K562 (cell line): ENCODE results near the gene ANKFN1.

ENCODE experiments used
- BHLHE40 ChIP-seq: IDR thresholded peaks from 2 replicates; pipeline ENCODE4 v1.6.1; 2011; ENCODE audit warnings: low read length, improper control_type of control experiment
- NFIC ChIP-seq: fragments of 450-650 bp; IDR thresholded peaks from 2 replicates; pipeline ENCODE4 v1.6.1; 2017; ENCODE audit warnings: mild to moderate bottlenecking, inconsistent platforms
- POLR2A ChIP-seq: fragments of 450-650 bp; conservative IDR thresholded peaks from 2 replicates; pipeline ENCODE4 v1.6.1; 2016
- PTRF ChIP-seq: fragments of 450-650 bp; IDR thresholded peaks from 2 replicates; pipeline ENCODE4 v1.6.1; 2016; ENCODE audit warnings: mild to moderate bottlenecking, missing genetic modification characterization, missing compliant biosample characterization
- SMARCB1 ChIP-seq: IDR thresholded peaks from 2 replicates; pipeline ENCODE4 v1.6.1; 2011; ENCODE audit warnings: improper control_type of control experiment, low read depth; ENCODE audit not compliant: insufficient read length
- U2AF1 ChIP-seq: fragments of 200-400 bp; formaldehyde crosslinking; optimal IDR thresholded peaks from 2 replicates; pipeline ENCODE3; 2017; ENCODE audit warnings: mild to moderate bottlenecking, low read depth, low read length, moderate library complexity
- ZBTB8A ChIP-seq: fragments of 450-650 bp; IDR thresholded peaks from 2 replicates; pipeline ENCODE4 v1.6.1; 2018; ENCODE audit warnings: mild to moderate bottlenecking, moderate library complexity; ENCODE audit not compliant: partially characterized antibody
- TF ChIP-seq, protein P1 (sequence below), 3 experiments: IDR thresholded peaks in 2 of 3; conservative IDR thresholded peaks in 1 of 3; 2 replicates each; pipeline ENCODE4 v1.5.1; 2011 to 2012; ENCODE audit warnings: low read length in 3 of 3, mild to moderate bottlenecking in 3 of 3, control low read depth in 2 of 3, improper control_type of control experiment in 1 of 3, inconsistent platforms in 1 of 3, low read depth in 1 of 3, mixed read lengths in 1 of 3, moderate library complexity in 1 of 3; ENCODE audit not compliant: insufficient read depth in 2 of 3
- TF ChIP-seq, protein P2 (sequence below), 2 experiments: fragments of 450-650 bp in 1 of 2; sonication (generic) in 1 of 2; formaldehyde crosslinking in 1 of 2; IDR thresholded peaks in 1 of 2; conservative IDR thresholded peaks in 1 of 2; 2 replicates each; pipeline versions ENCODE4 v1.6.1 to v1.8.1; 2016 to 2023; ENCODE audit warnings: mild to moderate bottlenecking in 2 of 2, moderate library complexity in 2 of 2, inconsistent platforms in 1 of 2, missing genetic modification reagents in 1 of 2
- TF ChIP-seq, protein P3 (sequence below): fragments of 200-800 bp; sonication (Bioruptor generic); IDR thresholded peaks from 2 replicates; pipeline ENCODE4 v1.6.1; 2016; ENCODE audit warnings: missing genetic modification characterization, missing compliant biosample characterization

DNA sequence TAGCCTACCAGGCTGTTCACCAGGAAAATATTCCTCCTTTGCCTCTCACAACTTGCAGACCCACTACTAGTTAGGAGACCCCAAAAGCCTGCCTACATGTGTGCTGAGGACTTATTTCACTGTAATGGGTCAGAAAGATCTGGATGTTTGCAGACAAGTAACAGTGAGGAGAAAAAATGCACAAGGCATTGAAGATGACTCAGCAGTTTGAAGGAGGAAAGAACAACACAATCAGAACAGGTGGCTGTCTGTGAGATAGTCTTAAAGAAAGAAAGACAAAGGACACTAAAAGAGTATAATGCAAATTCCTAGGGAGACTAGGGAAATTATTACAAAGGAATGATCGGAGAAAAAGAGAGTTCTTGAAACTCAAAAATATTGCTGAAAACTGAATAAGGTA lies 69.0 kb downstream of the ANKFN1 start:
- TF ChIP-seq ZBTB8A (no peak), SMARCB1 (no peak), PTRF (tag) (no peak), NFIC (no peak), BHLHE40 (no peak), POLR2A (no peak), U2AF1 (no peak)
- TF ChIP-seq, protein P1, sequence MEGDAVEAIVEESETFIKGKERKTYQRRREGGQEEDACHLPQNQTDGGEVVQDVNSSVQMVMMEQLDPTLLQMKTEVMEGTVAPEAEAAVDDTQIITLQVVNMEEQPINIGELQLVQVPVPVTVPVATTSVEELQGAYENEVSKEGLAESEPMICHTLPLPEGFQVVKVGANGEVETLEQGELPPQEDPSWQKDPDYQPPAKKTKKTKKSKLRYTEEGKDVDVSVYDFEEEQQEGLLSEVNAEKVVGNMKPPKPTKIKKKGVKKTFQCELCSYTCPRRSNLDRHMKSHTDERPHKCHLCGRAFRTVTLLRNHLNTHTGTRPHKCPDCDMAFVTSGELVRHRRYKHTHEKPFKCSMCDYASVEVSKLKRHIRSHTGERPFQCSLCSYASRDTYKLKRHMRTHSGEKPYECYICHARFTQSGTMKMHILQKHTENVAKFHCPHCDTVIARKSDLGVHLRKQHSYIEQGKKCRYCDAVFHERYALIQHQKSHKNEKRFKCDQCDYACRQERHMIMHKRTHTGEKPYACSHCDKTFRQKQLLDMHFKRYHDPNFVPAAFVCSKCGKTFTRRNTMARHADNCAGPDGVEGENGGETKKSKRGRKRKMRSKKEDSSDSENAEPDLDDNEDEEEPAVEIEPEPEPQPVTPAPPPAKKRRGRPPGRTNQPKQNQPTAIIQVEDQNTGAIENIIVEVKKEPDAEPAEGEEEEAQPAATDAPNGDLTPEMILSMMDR (IDR thresholded peaks at IDR 0.05 in 2 of 3, conservative IDR thresholded peaks at IDR 0.05 in 1 of 3; ENCODE audit: insufficient read depth in 2 of 3, low read depth in 1 of 3, low read length in 3 of 3), result no peak
- TF ChIP-seq, protein P2, sequence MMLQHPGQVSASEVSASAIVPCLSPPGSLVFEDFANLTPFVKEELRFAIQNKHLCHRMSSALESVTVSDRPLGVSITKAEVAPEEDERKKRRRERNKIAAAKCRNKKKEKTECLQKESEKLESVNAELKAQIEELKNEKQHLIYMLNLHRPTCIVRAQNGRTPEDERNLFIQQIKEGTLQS (IDR thresholded peaks at IDR 0.05), result no peak
- TF ChIP-seq, protein P2 (CRISPR knock-in tag; conservative IDR thresholded peaks at IDR 0.05), result no peak
- TF ChIP-seq, protein P3, sequence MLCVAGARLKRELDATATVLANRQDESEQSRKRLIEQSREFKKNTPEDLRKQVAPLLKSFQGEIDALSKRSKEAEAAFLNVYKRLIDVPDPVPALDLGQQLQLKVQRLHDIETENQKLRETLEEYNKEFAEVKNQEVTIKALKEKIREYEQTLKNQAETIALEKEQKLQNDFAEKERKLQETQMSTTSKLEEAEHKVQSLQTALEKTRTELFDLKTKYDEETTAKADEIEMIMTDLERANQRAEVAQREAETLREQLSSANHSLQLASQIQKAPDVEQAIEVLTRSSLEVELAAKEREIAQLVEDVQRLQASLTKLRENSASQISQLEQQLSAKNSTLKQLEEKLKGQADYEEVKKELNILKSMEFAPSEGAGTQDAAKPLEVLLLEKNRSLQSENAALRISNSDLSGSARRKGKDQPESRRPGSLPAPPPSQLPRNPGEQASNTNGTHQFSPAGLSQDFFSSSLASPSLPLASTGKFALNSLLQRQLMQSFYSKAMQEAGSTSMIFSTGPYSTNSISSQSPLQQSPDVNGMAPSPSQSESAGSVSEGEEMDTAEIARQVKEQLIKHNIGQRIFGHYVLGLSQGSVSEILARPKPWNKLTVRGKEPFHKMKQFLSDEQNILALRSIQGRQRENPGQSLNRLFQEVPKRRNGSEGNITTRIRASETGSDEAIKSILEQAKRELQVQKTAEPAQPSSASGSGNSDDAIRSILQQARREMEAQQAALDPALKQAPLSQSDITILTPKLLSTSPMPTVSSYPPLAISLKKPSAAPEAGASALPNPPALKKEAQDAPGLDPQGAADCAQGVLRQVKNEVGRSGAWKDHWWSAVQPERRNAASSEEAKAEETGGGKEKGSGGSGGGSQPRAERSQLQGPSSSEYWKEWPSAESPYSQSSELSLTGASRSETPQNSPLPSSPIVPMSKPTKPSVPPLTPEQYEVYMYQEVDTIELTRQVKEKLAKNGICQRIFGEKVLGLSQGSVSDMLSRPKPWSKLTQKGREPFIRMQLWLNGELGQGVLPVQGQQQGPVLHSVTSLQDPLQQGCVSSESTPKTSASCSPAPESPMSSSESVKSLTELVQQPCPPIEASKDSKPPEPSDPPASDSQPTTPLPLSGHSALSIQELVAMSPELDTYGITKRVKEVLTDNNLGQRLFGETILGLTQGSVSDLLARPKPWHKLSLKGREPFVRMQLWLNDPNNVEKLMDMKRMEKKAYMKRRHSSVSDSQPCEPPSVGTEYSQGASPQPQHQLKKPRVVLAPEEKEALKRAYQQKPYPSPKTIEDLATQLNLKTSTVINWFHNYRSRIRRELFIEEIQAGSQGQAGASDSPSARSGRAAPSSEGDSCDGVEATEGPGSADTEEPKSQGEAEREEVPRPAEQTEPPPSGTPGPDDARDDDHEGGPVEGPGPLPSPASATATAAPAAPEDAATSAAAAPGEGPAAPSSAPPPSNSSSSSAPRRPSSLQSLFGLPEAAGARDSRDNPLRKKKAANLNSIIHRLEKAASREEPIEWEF (CRISPR knock-in tag), result no peak
